ENCODE results near the gene FBXO2.

- no peak for TF ChIP-seq RERE (CRISPR knock-in tag; IDR thresholded peaks at IDR 0.05; ENCODE audit: borderline replicate concordance)
- TF ChIP-seq POLR2AphosphoS5 (IDR thresholded peaks at IDR 0.05; ENCODE audit: control insufficient read depth, insufficient read depth, low read depth, low read length): no peak
- TF ChIP-seq ZNF384 (IDR thresholded peaks at IDR 0.05; ENCODE audit: low read depth, low read length): no peak
- no peak for TF ChIP-seq ZNF785 (CRISPR knock-in tag; IDR thresholded peaks at IDR 0.05)
- TF ChIP-seq POLR2A (conservative IDR thresholded peaks at IDR 0.05): no peak
- no peak for TF ChIP-seq ZBTB8A (IDR thresholded peaks at IDR 0.05; ENCODE audit: partially characterized antibody)
- no peak for TF ChIP-seq SLC30A9 (CRISPR knock-in tag; IDR thresholded peaks at IDR 0.05)
- TF ChIP-seq FOS (IDR thresholded peaks at IDR 0.05; ENCODE audit: extremely low read depth, insufficient read length): no peak
- TF ChIP-seq RAD21 (CRISPR knock-in tag; conservative IDR thresholded peaks at IDR 0.05 in 1 of 2, IDR thresholded peaks at IDR 0.05 in 1 of 2): no peak
- no peak for TF ChIP-seq BHLHE40 (IDR thresholded peaks at IDR 0.05; ENCODE audit: low read length)
- no peak for TF ChIP-seq EP300 (IDR thresholded peaks at IDR 0.05; ENCODE audit: low read length)
Observed at GRCh38 chr1:11684070-11684469, 29.8 kb upstream of the FBXO2 start.

Measured in K562 (cell line).